K562 (cell line): Measurements from ENCODE around the gene TENM4.

Experiments used
- CTCF ChIP-seq, 3 experiments: IDR thresholded peaks in 2 of 3; conservative IDR thresholded peaks in 1 of 3; 2 replicates each; pipeline ENCODE4 v1.5.1; 2011 to 2012; ENCODE audit warnings: low read length in 3 of 3, mild to moderate bottlenecking in 3 of 3, control low read depth in 2 of 3, improper control_type of control experiment in 1 of 3, inconsistent platforms in 1 of 3, low read depth in 1 of 3, mixed read lengths in 1 of 3, moderate library complexity in 1 of 3; ENCODE audit not compliant: insufficient read depth in 2 of 3
- GTF2F1 ChIP-seq: IDR thresholded peaks from 2 replicates; pipeline ENCODE4 v1.6.1; 2011; ENCODE audit warnings: low read depth, low read length, improper control_type of control experiment
- HDAC1 ChIP-seq, 2 experiments: fragments of 450-650 bp; IDR thresholded peaks; 2 replicates each; pipeline ENCODE4 v1.6.1; 2016 to 2017; ENCODE audit warnings: inconsistent platforms in 1 of 2, mild to moderate bottlenecking in 1 of 2, moderate library complexity in 1 of 2
- NONO ChIP-seq, 2 experiments: fragments of 200-400 bp in 1 of 2; fragments of 450-650 bp in 1 of 2; formaldehyde crosslinking in 1 of 2; IDR thresholded peaks; 2 replicates each; pipeline ENCODE4 v1.6.1; 2017; ENCODE audit warnings: low read depth in 2 of 2, mild to moderate bottlenecking in 2 of 2, moderate library complexity in 2 of 2, low read length in 1 of 2
- POLR2A ChIP-seq: fragments of 450-650 bp; conservative IDR thresholded peaks from 2 replicates; pipeline ENCODE4 v1.6.1; 2016
- SMC3 ChIP-seq: conservative IDR thresholded peaks from 2 replicates; pipeline ENCODE4 v1.6.1; 2011; ENCODE audit warnings: low read depth, low read length, improper control_type of control experiment; ENCODE audit not compliant: insufficient read depth
- SP1 ChIP-seq: sonication (generic); formaldehyde crosslinking; IDR thresholded peaks from 2 replicates; pipeline ENCODE4 v1.8.1; 2022; ENCODE audit warnings: mild to moderate bottlenecking, missing genetic modification reagents
- ZBTB43 ChIP-seq: sonication (generic); formaldehyde crosslinking; IDR thresholded peaks from 2 replicates; pipeline ENCODE4 v1.8.0; 2023; ENCODE audit warnings: mild to moderate bottlenecking, missing genetic modification reagents
- ZNF512 ChIP-seq: IDR thresholded peaks from 2 replicates; pipeline ENCODE4 v1.6.1; 2016; ENCODE audit warnings: missing genetic modification characterization, missing compliant biosample characterization
- ZNF785 ChIP-seq: fragments of 250-450 bp; sonication (Bioruptor Pico); IDR thresholded peaks from 2 replicates; pipeline ENCODE4 v1.4.0; 2020; ENCODE audit warnings: mild to moderate bottlenecking

GRCh38 chr11:79139900-79140299, 300.9 kb downstream of the TENM4 start:
- TF ChIP-seq NONO (IDR thresholded peaks at IDR 0.05; ENCODE audit: low read depth in 2 of 2, low read length in 1 of 2) (no peak), ZNF512 (tag) (no peak), CTCF (IDR thresholded peaks at IDR 0.05 in 2 of 3, conservative IDR thresholded peaks at IDR 0.05 in 1 of 3; ENCODE audit: insufficient read depth in 2 of 3, low read depth in 1 of 3, low read length in 3 of 3) (no peak), HDAC1 (IDR thresholded peaks at IDR 0.05) (no peak), GTF2F1 (no peak), ZNF785 (CRISPR knock-in tag) (no peak), SMC3 (no peak), POLR2A (no peak), ZBTB43 (CRISPR knock-in tag) (no peak), SP1 (CRISPR knock-in tag) (no peak)
